Epithelial cell of prostate (primary cell): ENCODE measurements around the gene MRPS5.
"Not testable (repeated sequence)": the region's sequence is repeated elsewhere in the genome, so short reads cannot be mapped to it uniquely, and the experiment has no call there.

ENCODE experiments used
- DNase-seq: peaks from one replicate; pipeline ENCODE4 v3.0.0-alpha.2; 2011; ENCODE audit warnings: low read depth, low spot score
- H3K27ac ChIP-seq: fragments of 450-650 bp; 2 replicates; pipeline ENCODE4 v1.5.1; 2017; ENCODE audit warnings: mild to moderate bottlenecking

MRPS5 gene

DNA sequence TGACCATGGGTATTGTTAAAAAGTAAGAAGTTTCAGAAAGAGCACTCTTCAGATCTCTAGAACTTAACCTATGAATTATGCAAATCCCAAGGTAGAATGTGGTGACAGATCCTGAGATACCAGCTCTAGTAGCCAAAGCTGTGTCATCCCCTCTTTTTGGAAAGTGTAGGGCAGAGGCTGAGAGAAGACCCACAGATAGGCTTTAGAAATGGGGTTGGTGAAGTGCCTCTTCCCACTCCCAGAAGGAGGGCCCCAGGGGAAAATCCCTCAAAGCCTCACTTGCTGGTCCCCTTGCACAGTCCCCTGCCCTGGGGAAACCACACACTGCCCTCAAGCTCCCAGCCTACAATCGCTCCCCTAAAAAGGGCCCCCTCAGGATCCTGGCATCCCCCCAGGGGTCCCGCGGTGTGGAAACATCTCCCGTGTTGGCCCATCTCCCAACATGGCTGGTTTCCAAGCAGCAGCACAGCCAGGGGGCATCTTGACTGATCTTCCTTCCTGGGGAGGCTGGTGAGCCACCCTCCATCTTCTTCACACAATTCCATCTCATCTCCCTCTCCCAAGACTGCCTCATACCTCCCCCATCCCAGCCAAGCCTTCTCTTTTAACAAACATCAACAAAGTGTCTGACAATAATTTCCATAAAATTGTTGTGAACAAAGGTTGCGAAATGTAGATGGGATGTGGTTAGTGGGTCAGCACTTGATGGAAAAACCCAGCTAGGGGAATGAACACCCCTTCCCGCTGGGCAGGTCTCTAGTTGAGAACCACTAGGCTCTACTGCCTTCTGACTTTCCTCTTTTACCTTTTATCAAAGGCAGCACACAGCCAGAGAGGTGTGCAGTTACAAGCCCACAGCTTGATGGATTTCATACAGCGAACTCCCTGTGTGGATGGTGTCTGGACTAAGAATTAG is 71.0 kb downstream of the MRPS5 start:
- H3K27ac ChIP-seq: no peak overlapping the region
- no peak for DNase-seq

DNA sequence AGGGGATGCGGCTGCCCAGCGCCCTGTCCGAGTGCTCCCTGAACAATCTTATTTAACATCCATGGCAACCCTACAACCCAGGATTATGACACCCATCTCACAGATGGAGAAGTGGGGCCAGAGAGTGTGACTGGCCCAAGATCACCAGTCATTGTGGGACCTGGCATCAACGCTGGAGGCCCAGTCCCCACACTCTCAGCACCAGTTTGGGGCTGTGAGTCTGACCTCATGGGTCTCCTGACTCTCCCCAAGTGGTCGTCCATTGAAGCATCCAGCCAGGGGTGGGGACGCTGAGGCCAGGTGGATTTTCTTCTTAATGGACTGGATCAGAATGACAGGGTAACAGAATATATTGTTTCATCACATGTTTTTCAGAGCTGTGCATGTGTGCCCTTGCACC is 71.6 kb downstream of the MRPS5 start:
- DNase-seq: no peak
- no peak overlapping the region for H3K27ac ChIP-seq

DNA sequence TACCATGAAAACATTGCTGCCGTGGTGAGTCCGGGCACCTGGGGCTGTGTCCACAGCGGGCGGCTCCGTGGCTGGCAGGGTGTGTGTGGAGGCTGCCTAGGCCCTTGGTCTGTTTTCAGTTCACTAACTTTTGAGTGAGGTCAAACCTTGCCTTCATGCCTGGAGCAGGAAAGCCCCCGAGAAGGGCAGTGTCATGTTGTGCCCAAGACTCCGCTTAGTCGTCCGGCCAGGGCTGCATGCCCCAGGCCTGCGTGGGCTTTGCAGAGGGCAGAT is 72.0 kb downstream of the MRPS5 start:
- H3K27ac ChIP-seq: no peak overlapping the region
- no peak for DNase-seq

DNA sequence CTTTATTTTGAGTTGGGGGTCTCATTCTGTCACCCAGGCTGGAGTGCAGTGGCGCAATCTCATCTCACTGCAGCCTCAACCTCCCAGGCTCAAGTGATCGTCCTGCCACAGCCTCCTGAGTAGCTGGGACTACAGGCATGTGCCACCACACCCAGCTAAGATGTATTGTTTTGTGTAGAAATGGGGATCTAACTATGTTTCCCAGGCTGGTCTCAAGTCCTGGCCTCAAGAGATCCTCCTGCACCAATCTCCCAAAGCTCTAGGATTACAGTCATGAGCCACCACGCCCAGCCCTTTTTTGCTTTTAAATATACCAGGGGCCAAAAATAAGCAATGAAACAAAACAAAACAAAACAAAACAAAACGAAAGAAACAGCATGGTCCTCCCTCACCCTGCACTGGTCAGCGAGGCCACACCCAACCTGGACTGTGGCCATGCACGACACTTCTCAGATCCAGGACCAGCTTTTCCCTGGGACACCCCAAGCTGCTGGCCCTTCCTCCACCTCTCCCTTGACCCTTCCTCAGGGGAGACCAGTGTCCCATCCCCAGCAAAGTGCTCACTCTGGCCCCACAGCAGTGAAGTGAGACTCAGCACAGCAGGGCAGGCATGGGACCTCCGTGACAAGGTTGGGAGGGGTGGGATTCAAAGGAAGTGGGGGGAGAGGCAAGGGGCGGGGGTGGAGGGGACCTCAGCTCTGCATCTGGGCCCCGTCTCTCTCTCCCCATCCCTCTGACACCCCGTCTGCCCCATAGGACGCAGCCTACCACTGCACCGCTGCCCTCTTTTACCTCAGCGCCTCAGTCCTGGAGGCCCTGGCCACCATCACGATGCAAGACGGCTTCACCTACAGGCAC is 72.6 kb downstream of the MRPS5 start:
- DNase-seq: no peak
- no peak overlapping the region for H3K27ac ChIP-seq

DNA sequence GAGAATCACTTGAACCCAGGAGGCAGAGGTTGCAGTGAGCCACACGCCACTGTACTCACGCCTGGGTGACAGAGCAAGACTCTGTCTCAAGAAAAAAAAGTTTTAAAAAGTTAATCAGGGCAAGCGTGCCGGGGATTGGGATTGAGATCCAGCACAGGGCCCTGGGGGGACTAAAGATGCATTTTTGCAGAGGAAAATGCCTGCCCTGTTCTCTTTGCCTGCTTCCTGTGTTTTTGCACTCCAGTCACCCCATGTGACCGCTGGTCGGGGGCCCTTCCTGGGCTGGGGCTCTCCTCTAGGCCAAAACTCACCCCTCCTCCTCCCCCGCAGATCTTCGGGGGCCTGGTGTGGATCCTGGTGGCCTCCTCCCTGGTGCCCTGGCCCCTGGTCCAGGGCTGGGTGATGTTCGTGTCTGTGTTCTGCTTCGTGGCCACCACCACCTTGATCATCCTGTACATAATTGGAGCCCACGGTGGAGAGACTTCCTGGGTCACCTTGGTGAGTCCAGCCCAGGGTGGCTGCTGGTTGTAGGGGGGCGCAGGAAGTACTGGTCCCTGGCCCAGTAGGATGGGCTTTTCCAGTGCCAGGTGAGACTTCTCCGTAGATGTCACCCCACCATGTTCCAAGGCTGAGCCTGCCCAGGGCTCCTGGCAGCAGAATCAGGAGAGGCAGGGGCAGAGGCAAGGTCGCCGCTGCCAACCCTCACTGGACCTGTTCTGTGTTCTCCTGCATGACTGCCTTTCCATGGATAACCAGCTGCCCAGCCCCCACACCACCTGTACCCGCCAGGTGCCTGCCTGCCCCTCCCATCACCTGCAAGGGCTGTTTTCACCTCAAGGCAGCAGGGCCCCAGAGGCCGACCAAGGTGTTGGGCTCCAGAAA is 73.7 kb downstream of the MRPS5 start:
- DNase-seq: no peak
- H3K27ac ChIP-seq: no peak overlapping the region

DNA sequence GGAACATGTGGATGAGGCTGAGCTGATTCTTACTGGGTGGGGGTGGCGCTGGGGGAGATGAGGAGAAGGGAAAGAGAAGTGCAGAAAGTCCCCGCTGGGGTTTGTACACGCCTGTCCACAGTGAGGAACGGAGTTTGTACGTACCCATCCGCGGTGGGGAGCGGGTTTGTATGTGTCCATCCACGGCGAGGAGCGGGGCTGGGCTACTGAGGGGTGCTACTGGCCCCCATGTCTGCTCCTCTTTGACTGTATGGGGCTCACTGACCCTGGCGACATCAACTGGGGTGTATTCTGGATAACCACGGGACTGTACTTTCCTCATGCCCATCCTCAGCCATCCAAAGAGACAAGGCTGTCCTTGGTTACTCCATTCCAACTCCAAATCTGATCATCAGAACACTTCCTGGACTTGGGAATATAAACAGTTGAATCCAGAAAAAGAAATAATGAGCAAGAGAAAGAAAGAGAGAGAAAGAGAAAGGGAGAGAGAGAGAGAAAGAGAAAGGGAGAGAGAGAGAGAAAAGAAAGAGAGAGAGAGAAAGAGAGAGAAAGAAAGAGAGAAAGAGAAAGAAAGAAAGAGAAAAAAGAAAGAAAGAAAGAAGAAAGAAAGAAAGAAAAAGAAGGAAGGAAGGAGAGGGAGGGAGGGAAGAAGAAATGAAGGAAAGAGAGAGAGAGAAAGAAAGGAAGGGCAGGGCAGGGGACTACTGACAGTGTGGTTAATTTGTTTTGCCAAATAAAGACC is 75.1 kb downstream of the MRPS5 start:
- no peak for DNase-seq
- H3K27ac ChIP-seq: no peak overlapping the region

DNA sequence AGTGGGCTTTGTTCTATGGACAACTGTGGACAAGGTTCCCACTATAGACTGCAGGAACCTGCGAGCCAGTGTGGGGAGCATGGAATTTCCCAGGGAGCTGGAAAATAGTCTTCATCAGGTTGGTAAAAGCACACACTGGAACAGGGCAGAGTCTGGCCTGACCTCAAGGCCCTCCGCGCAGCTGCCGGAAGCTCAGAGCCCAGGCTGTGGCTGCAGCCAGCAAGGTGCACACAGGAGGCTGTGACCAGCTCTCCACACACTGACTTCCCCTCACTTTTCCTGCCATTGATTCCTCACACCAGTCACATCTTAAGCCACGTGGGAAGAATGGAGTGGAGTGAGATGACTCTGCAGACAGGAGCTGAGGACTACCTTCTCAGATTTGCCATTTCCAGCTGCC is 77.0 kb downstream of the MRPS5 start:
- DNase-seq: no peak
- no peak overlapping the region for H3K27ac ChIP-seq

DNA sequence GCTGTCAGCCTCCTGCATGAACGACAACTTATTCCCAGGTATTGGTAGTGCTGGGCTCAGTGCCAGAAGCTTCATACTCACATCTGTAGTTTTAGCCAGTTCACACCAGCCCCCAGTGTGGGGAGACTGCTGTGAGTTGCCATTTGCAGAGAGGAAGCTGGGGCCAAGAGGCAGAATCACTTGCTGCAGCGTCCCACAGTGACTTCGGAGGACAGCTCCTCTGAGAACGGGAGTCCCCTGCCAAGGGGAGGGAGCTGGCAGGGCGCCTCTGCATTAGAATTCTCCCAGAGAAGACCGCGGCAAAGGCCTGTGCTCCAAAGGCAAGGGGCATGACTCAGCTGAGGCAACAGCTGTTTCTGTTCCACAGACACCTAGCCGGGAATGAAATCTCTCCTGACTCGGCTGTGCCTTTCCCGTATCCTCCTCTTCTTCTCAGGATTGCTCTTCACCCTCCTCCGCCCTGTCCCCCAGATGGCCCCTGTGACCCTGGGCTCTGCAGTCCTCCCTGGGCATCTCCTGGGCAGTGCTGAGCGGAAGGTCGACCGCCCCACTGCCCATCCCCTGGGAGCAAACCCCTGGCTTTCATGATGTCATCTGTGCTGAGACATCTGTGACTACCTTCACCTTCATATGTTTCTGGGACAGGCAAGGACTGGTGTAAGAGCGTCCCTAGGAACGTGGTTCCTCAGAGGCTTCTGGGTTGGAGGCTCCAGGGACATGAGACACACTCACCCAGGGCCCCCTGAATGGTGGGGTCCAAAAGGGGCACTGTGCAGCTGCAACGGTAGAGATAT is 78.1 kb downstream of the MRPS5 start:
- no peak overlapping the region for H3K27ac ChIP-seq
- no peak for DNase-seq

DNA sequence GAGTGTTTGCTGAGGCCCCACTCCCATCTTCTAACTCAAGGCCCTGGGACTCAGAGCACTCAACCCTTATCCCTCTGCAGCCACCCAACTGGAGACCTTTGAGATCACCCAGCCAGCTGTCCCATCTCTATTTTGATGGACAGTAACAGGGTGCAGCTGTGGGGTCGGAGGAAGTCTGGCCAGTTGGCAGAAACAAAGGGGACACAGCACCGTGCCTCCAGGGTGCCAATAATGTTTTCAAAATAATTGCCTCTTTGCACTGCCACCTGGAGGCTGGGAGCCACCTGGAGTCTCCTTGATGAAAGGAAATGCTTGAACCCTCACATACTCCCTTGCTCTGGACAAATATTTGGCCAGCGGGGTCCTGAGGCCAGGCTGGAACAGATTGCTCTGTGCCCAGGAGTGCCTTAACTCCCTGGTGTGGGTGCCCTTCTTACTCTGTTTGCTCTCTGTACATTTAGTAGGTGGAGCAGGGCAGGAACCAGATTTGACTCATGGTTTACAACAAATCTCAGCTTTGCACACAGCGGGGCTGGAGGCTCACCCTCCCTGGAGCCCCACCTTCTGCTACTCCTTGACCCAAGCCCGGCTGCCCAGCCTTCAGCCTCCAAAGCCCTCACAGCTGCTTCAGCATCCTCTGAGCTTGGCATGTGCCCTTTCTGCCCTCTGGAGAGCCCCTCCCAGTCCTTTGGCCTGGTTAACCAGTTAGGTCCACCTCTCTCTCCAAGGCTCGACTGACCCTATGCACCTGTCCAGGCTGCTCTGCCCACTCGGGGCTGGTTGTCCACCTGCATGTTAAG is 78.9 kb downstream of the MRPS5 start:
- no peak for DNase-seq
- H3K27ac ChIP-seq: no peak overlapping the region

DNA sequence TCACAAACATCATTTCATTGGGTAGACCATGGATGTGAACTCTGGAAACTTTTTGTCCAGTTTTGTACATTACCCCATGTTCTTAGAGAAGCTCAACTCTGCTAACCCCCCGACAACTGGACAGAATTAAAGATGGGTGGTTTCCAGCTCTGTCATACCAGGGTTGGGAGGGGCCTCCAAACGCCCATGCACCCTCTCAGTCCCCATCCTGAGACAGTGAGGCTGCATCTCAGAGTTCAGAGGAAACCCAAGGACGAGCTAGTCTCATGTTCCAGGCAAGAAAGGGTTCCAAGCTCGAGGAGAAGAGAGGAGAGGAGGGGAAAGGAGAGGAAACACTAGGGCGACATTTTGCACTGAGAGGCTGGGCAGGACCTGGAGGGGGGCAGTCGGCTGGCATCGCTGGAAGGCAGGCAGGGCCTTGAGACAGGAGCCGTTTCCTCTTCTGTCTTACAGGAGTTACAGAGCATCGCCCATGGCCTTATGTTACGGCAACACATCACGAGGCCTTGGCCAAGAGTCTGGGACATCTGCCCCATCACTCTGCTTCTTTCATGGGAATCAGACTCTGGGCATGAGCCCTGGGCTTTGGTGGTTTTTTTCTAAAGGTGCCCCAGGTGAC is 79.7 kb downstream of the MRPS5 start:
- H3K27ac ChIP-seq: no peak overlapping the region
- no peak for DNase-seq

DNA sequence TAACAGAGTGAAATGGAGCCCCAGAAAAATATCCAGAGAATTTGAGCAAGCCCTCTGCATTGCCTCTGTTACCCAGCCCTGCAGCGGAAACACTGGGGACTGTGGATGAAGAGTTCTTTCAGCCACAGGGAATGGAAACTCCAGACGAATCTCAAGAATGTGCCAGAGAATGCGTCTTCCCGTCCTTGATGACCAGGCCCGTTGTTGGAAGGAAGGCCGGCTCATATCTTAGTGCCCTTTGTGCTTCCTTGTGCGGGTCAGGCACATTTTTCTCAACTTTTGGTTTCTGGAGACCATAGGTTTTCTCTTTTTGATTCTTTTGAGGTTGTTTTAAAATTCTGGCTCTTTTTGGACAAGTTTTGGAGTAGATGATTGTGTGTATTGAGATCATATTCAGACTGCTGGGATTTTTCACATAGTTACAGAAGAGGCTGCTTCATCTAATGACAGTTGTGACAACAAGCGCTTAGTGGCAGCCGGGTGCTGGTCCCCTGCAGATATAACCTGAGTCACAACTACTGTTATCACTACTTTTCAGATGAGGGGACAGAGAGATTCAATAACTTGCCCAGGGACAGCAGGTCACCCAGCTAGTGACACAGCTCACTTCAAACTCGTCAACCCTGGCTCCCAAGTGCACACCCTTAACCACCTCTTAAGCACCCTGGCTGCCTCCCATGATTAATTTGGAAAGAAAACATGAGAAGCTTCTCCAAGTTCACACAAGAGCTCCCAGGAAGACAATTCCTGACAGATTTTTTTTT is 80.4 kb downstream of the MRPS5 start:
- H3K27ac ChIP-seq: no peak overlapping the region
- DNase-seq: no peak

DNA sequence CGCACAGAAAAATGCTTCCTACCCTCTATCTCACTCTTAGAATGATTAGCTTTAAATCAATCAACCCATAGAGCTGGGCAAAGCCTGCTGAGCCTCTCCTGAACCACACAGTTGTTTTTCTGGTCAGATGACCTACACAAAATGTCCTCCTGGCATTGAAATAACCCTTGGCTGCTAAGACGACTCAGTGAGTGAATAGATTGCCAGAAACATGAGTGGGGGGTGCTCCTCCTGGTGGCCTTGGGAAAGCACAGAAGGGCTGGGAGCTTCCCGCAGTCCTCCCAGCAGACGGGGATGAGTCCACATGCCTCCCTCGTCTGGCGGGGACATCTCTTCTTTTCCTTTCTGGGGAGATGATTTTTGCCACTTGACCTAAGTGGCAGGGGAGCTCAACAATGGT is 81.2 kb downstream of the MRPS5 start:
- DNase-seq: no peak
- no peak overlapping the region for H3K27ac ChIP-seq

DNA sequence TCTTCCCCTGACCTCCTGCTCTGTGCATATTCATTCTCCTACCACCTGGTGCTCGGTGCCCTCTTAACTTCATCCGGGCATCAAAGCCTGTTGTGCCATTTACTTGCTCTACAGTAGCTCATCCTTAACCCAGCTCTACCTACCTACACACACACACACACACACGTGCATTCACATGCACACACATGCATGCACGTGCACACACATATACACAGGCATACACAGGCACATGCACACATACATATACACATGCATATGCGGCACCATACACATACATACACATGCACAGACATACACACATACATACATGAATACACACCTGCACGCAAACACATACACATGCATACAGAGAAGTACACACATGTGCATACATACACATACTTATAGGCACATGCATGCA is 81.6 kb downstream of the MRPS5 start:
- H3K27ac ChIP-seq: no peak overlapping the region
- no peak for DNase-seq

DNA sequence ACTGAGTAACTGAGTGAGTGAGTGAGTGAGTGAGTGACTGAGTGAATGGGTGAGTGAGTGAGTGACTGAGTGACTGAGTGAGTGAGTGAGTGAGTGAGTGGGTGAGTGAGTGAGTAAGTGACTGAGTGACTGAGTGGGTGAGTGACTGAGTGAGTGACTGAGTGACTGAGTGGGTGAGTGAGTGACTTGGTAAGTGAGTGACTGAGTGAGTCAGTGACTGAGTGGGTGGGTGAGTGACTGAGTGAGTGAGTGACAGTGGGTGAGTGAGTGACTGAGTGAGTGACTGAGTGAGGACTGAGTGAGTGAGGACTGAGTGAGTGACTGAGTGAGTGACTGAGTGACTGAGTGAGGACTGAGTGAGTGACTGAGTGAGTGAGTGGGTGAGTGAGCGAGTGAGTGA is 82.2 kb downstream of the MRPS5 start:
- no peak for DNase-seq
- no peak overlapping the region for H3K27ac ChIP-seq

DNA sequence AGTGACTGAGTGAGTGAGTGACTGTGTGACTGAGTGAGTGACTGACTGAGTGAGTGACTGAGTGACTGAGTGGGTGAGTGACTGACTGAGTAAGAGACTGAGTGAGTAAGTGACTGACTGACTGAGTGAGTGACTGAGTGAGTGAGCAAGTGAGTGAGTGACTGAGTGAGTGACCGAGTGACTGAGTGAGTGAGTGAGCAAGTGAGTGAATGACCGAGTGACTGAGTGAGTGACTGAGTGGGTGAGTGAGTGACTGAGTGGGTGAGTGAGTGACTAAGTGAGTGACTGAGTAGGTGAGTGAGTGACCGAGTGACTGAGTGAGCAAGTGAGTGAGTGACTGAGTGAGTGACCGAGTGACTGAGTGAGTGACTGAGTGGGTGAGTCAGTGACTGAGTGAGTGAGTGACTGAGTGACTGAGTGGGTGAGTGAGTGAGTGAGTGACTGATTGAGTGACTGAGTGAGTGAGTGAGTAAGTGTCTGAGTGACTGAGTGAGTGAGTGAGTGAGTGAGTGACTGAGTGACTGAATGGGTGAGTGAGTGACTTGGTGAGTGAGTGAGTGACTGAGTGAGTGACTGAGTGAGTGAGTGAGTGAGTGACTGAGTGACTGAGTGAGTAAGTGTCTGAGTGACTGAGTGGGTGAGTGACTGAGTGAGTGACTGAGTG is 82.8 kb downstream of the MRPS5 start:
- no peak for DNase-seq
- no peak overlapping the region for H3K27ac ChIP-seq

DNA sequence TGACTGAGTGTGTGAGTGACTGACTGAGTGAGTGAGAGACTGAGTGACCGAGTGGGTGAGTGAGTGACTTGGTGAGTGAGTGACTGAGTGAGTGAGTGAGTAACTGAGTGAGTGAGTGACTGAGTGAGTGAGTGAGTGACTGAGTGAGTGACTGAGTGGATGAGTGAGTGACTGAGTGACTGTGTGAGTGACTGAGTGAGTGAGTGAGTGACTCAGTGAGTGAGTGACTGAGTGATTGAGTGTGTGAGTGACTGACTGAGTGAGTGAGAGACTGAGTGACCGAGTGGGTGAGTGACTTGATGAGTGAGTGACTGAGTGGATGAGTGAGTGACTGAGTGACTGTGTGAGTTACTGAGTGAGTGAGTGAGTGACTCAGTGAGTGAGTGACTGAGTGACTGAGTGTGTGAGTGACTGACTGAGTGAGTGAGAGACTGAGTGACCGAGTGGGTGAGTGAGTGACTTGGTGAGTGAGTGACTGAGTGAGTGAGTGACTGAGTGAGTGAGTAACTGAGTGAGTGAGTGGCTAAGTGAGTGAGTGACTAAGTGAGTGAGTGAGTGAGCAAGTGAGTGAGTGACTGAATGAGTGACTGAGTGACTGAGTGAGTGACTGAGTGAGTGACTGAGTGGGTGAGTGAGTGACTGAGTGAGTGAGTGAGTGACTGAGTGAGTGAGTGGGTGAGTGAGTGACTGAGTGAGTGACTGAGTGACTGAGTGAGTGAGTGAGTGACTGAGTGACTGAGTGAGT is 83.6 kb downstream of the MRPS5 start:
- not testable (repeated sequence) for DNase-seq, H3K27ac ChIP-seq
